ENCODE results near the gene STARD7.
"Not testable (repeated sequence)": the region's sequence is repeated elsewhere in the genome, so short reads cannot be mapped to it uniquely, and the experiment has no call there.

The STARD7 gene

GRCh38 chr2:96146153-96146880 lies 62.3 kb downstream of the STARD7 start:
- DNase-seq: peak; percentile 36

- DNase-seq: no peak
These were observed 62.8 kb downstream of the STARD7 start for GRCh38 chr2:96145848-96146152.

- DNase-seq: peak; percentile 86
These were observed 63.4 kb downstream of the STARD7 start, which contains the start of gene DUSP2 for GRCh38 chr2:96145036-96145847. TSS of gene DUSP2 (minus strand) at chr2:96145440. CDS start at chr2:96145354, 86 bp downstream.

GRCh38 chr2:96144481-96145035 lies 64.1 kb downstream of the STARD7 start:
- DNase-seq: peak; percentile 26

- peak; percentile 43 for DNase-seq
These were observed 64.7 kb downstream of the STARD7 start for GRCh38 chr2:96143848-96144480.

GRCh38 chr2:96143231-96143847 lies 65.3 kb downstream of the STARD7 start:
- DNase-seq: no peak

GRCh38 chr2:96142217-96143113 lies 66.2 kb downstream of the STARD7 start:
- DNase-seq: no peak

- DNase-seq: not testable (repeated sequence)
These were observed 67.0 kb downstream of the STARD7 start for GRCh38 chr2:96141624-96141967.

GRCh38 chr2:96140941-96141623 lies 67.5 kb downstream of the STARD7 start:
- no peak for DNase-seq

GRCh38 chr2:96139181-96139758 lies 69.4 kb downstream of the STARD7 start:
- no peak for DNase-seq

- DNase-seq: peak; percentile 61
These were observed 70.2 kb downstream of the STARD7 start, which contains the start of gene ASTL for GRCh38 chr2:96138179-96139145. TSS of gene ASTL (minus strand) at chr2:96138502. CDS start at chr2:96138436, 66 bp downstream.

- DNase-seq: no peak
These were observed 71.1 kb downstream of the STARD7 start for GRCh38 chr2:96137321-96138178.

- DNase-seq: no peak
These were observed 72.4 kb downstream of the STARD7 start for GRCh38 chr2:96136129-96136720.

- no peak for DNase-seq
These were observed 73.0 kb downstream of the STARD7 start for GRCh38 chr2:96135621-96136020.

- no peak for DNase-seq
These were observed 73.5 kb downstream of the STARD7 start for GRCh38 chr2:96135171-96135570.

Measured in hematopoietic multipotent progenitor cell treated with erythropoietin and hydrocortisone succinate and interleukin-3 and kit ligand, for 8 days (in vitro differentiated cells).